ENCODE data around the gene CCDC9B.

DNA sequence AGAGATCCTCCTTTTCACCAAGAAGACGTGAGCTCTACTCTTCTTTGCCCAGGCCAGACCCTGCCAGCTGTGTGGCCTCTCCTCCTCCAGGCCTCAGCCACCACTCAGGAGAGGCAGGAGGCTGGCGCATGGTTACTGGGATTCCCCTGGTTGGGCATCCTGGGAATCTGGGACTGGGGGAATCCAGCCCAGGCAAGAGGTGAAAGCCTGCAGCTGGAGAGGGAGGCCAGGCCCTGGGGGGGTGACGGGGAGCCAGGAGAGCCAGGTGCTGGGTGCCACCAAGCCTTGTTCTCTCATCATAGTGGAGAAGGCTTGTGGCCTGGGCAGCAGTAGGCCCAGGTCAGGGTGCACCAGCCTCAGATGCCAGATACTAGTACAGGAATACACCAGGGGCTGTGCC, 6.2 kb downstream of the CCDC9B start:
- no peak for TF ChIP-seq ZNF384 (IDR thresholded peaks at IDR 0.05)
- no peak for TF ChIP-seq TARDBP (IDR thresholded peaks at IDR 0.05)
- TF ChIP-seq FOXM1 (IDR thresholded peaks at IDR 0.05; ENCODE audit: borderline replicate concordance) = no peak
- TF ChIP-seq CTBP1 (IDR thresholded peaks at IDR 0.05; ENCODE audit: borderline replicate concordance) = no peak
- TF ChIP-seq NFRKB (IDR thresholded peaks at IDR 0.05) = no peak
- no peak for TF ChIP-seq BHLHE40 (IDR thresholded peaks at IDR 0.05; ENCODE audit: borderline replicate concordance)
- no peak for TF ChIP-seq FOXK2 (IDR thresholded peaks at IDR 0.05)
- no peak for TF ChIP-seq SUZ12 (IDR thresholded peaks at IDR 0.05)
- TF ChIP-seq ARNT (IDR thresholded peaks at IDR 0.05) = no peak
- TF ChIP-seq SP1 (IDR thresholded peaks at IDR 0.05) = no peak

Data from HEK293T (cell line).